HepG2 (cell line): ENCODE measurements around the gene RAB40C. TPM values are rescaled to one million over a fixed set of nuclear protein-coding genes. Genes with fewer than 3 reads are reported as not detected.

Source experiments
- AGO1 ChIP-seq: fragments of 200-400 bp; formaldehyde crosslinking; IDR thresholded peaks from 2 replicates; pipeline ENCODE4 v1.6.1; 2017; ENCODE audit warnings: mild to moderate bottlenecking, low read depth, low read length, moderate library complexity; ENCODE audit not compliant: poor library complexity, severe bottlenecking
- AKAP8 ChIP-seq: sonication (generic); formaldehyde crosslinking; IDR thresholded peaks from 2 replicates; pipeline ENCODE4 v1.5.1; 2020; ENCODE audit warnings: mild to moderate bottlenecking, missing genetic modification reagents
- ATF7-NPFF ChIP-seq: sonication (generic); formaldehyde crosslinking; IDR thresholded peaks from 2 replicates; pipeline ENCODE4 v1.8.1; 2023; ENCODE audit warnings: mild to moderate bottlenecking, low read depth, missing genetic modification reagents, moderate library complexity
- KDM1A ChIP-seq: IDR thresholded peaks from 2 replicates; pipeline ENCODE4 v1.6.1; 2016; ENCODE audit warnings: missing compliant biosample characterization
- KLF16 ChIP-seq, 2 experiments: sonication (generic) in 1 of 2; formaldehyde crosslinking in 1 of 2; IDR thresholded peaks; 2 replicates each; pipeline versions ENCODE4 v1.6.1 to v1.8.0; 2016 to 2023; ENCODE audit warnings: missing genetic modification reagents in 2 of 2, missing compliant biosample characterization in 1 of 2
- NFIB ChIP-seq: sonication (generic); formaldehyde crosslinking; IDR thresholded peaks from 2 replicates; pipeline ENCODE4 v1.9.0; 2021; ENCODE audit warnings: missing genetic modification reagents, mild to moderate bottlenecking, borderline replicate concordance
- PAF1 ChIP-seq: IDR thresholded peaks from 2 replicates; pipeline ENCODE4 v1.6.1; 2016; ENCODE audit warnings: missing genetic modification reagents, missing compliant biosample characterization
- PLSCR1 ChIP-seq: sonication (generic); formaldehyde crosslinking; IDR thresholded peaks from 2 replicates; pipeline ENCODE4 v1.5.0; 2020; ENCODE audit warnings: missing genetic modification reagents, mild to moderate bottlenecking, borderline replicate concordance
- RFXANK ChIP-seq: IDR thresholded peaks from 2 replicates; pipeline ENCODE4 v1.6.1; 2016
- ZBTB7A ChIP-seq: sonication (generic); formaldehyde crosslinking; IDR thresholded peaks from 2 replicates; pipeline ENCODE4 v1.8.0; 2022; ENCODE audit warnings: mild to moderate bottlenecking, missing genetic modification reagents
- ZFP1 ChIP-seq: IDR thresholded peaks from 2 replicates; pipeline ENCODE4 v1.6.1; 2016
- ZNF296 ChIP-seq: sonication (generic); formaldehyde crosslinking; conservative IDR thresholded peaks from 2 replicates; pipeline ENCODE4 v1.5.0; 2020; ENCODE audit warnings: mild to moderate bottlenecking, missing genetic modification reagents
- ZNF318 ChIP-seq: sonication (generic); formaldehyde crosslinking; IDR thresholded peaks from 2 replicates; pipeline ENCODE4 v1.4.0; 2020; ENCODE audit warnings: mild to moderate bottlenecking, missing genetic modification reagents
- ZNF451 ChIP-seq: sonication (generic); formaldehyde crosslinking; IDR thresholded peaks from 2 replicates; pipeline ENCODE4 v1.5.0; 2020; ENCODE audit warnings: mild to moderate bottlenecking, missing genetic modification reagents
- ZNF776 ChIP-seq: sonication (generic); formaldehyde crosslinking; IDR thresholded peaks from 2 replicates; pipeline ENCODE4 v1.4.0; 2020; ENCODE audit warnings: mild to moderate bottlenecking, missing genetic modification reagents
- ZNF879 ChIP-seq: sonication (generic); formaldehyde crosslinking; IDR thresholded peaks from 2 replicates; pipeline ENCODE4 v1.8.1; 2023; ENCODE audit warnings: missing genetic modification reagents
- polyA plus RNA-seq, 8 experiments: library from polyadenylated mRNA; depleted of rRNA in 3 of 8; stranded (reverse) in 7 of 8; unstranded in 1 of 8; fragments of >200 nt; fragmentation: Illumina TruSeq in 4 of 8; extraction: Trizol in 4 of 8; gene quantifications; 2 replicates each; pipeline versions ENCODE4 v1.2.1 to v1.2.3, GENCODE V29; 2011 to 2016; ENCODE audit warnings: low read depth in 4 of 8, missing spikeins in 1 of 8, mixed read lengths in 1 of 8; ENCODE audit not compliant: insufficient read depth in 1 of 8
- total RNA-seq, 5 experiments: library from RNA; depleted of rRNA; stranded (reverse); fragments of >200 nt; fragmentation: Illumina TruSeq; extraction: Trizol; gene quantifications; 2 replicates each; pipeline ENCODE4 v1.2.3, GENCODE V29; 2016; ENCODE audit warnings: low read depth in 1 of 5
- TF ChIP-seq, protein P1 (sequence below): sonication (generic); formaldehyde crosslinking; IDR thresholded peaks from 2 replicates; pipeline ENCODE4 v1.9.0; 2021; ENCODE audit warnings: missing genetic modification reagents, mild to moderate bottlenecking, borderline replicate concordance
- TF ChIP-seq, protein P2 (sequence below): sonication (generic); formaldehyde crosslinking; IDR thresholded peaks from 2 replicates; pipeline ENCODE4 v1.5.1; 2020; ENCODE audit warnings: missing genetic modification reagents, mild to moderate bottlenecking, borderline replicate concordance

The RAB40C gene
- total and polyA plus RNA-seq, 2 of the 13 experiments (the other 11 are each of a cell fraction or from before 2014, with no cell fraction given): 7.7 to 11.5 TPM

DNA sequence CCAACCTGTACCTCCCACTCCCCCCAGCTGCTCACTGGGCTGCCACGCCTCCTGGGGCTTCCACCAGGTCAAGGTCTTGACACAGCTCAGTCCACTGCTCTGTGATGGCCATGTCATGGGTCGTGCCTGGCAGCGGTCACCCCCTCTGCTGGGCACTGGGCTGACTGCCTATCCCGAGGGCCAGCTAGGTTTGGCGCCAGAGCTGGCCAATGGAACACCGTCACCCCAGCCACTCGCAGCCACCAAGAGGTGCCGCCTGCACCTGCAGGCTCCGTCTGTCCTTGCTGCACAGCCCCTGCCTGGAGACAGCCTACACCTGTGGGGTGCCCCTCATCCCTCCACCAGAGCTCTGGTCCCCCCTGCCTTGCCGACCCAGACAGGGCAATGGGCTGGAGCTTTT, 4.5 kb upstream of the RAB40C start (continued):
- TF ChIP-seq AGO1 (peak; percentile 96), ZNF296 (no peak; the same call in 1 of the 2 replicates), ATF7-NPFF (no peak), ZBTB7A (no peak), AKAP8 (CRISPR knock-in tag) (peak; percentile 87; the same call in 1 of the 2 replicates), ZNF776 (CRISPR knock-in tag) (no peak), ZNF879 (no peak), ZNF318 (CRISPR knock-in tag) (no peak), PAF1 (no peak), PLSCR1 (CRISPR knock-in tag) (no peak), KDM1A (CRISPR knock-in tag) (no peak), KLF16 (CRISPR knock-in tag; IDR thresholded peaks at IDR 0.05) (no peak), ZNF451 (CRISPR knock-in tag) (no peak), ZFP1 (no peak), NFIB (CRISPR knock-in tag) (no peak), RFXANK (CRISPR knock-in tag) (no peak)
- TF ChIP-seq, protein P1, sequence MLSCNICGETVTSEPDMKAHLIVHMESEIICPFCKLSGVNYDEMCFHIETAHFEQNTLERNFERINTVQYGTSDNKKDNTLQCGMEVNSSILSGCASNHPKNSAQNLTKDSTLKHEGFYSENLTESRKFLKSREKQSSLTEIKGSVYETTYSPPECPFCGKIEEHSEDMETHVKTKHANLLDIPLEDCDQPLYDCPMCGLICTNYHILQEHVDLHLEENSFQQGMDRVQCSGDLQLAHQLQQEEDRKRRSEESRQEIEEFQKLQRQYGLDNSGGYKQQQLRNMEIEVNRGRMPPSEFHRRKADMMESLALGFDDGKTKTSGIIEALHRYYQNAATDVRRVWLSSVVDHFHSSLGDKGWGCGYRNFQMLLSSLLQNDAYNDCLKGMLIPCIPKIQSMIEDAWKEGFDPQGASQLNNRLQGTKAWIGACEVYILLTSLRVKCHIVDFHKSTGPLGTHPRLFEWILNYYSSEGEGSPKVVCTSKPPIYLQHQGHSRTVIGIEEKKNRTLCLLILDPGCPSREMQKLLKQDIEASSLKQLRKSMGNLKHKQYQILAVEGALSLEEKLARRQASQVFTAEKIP (CRISPR knock-in tag): no peak
- TF ChIP-seq, protein P2, sequence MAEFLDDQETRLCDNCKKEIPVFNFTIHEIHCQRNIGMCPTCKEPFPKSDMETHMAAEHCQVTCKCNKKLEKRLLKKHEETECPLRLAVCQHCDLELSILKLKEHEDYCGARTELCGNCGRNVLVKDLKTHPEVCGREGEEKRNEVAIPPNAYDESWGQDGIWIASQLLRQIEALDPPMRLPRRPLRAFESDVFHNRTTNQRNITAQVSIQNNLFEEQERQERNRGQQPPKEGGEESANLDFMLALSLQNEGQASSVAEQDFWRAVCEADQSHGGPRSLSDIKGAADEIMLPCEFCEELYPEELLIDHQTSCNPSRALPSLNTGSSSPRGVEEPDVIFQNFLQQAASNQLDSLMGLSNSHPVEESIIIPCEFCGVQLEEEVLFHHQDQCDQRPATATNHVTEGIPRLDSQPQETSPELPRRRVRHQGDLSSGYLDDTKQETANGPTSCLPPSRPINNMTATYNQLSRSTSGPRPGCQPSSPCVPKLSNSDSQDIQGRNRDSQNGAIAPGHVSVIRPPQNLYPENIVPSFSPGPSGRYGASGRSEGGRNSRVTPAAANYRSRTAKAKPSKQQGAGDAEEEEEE (CRISPR knock-in tag): no peak
